Adrenal gland (tissue), 5 donors: ENCODE measurements around the gene NIP7.

ENCODE experiments used
- CTCF ChIP-seq, 6 experiments: fragments of 450-650 bp in 4 of 6; fragments of 200-600 bp in 2 of 6; sonication (generic) in 1 of 6; IDR thresholded peaks; 1 replicate in 5 of 6; 2 replicates in 1 of 6; pipeline versions ENCODE4 v1.5.1 to v1.8.0; 2016 to 2021; ENCODE audit warnings: antibody characterized with exemption in 6 of 6, mild to moderate bottlenecking in 2 of 6, moderate library complexity in 1 of 6
- POLR2A ChIP-seq, 2 donors: fragments of 450-650 bp; IDR thresholded peaks; one replicate each; pipeline ENCODE4 v1.6.1; 2017; ENCODE audit warnings: antibody characterized with exemption in 2 of 2, mild to moderate bottlenecking in 2 of 2, moderate library complexity in 1 of 2
- donor health status: DM: no; HTN: no; CAD: no.

GRCh38 chr16:69321080-69321479 lies 18.5 kb upstream of the NIP7 start:
- TF ChIP-seq CTCF (IDR thresholded peaks at IDR 0.05) = no peak
- no peak for TF ChIP-seq POLR2A (IDR thresholded peaks at IDR 0.05)
